CD4-positive, alpha-beta T cell treated with Interleukin-12 subunit alpha and Interleukin-12 subunit beta, for 1 hour (primary cell): Measurements from ENCODE around the gene RWDD1.

Experiments used
- DNase-seq: peaks from one replicate; pipeline ENCODE4 v3.0.0-alpha.2; 2020

Gene RWDD1, protein sequence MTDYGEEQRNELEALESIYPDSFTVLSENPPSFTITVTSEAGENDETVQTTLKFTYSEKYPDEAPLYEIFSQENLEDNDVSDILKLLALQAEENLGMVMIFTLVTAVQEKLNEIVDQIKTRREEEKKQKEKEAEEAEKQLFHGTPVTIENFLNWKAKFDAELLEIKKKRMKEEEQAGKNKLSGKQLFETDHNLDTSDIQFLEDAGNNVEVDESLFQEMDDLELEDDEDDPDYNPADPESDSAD

GRCh38 chr6:116570856-116571682 lies at the start of gene RWDD1:
Gene RWDD1 (plus strand): TSS chr6:116571504. CDS start chr6:116571583, 79 bp downstream.
- peak; percentile 99 for DNase-seq

DNA sequence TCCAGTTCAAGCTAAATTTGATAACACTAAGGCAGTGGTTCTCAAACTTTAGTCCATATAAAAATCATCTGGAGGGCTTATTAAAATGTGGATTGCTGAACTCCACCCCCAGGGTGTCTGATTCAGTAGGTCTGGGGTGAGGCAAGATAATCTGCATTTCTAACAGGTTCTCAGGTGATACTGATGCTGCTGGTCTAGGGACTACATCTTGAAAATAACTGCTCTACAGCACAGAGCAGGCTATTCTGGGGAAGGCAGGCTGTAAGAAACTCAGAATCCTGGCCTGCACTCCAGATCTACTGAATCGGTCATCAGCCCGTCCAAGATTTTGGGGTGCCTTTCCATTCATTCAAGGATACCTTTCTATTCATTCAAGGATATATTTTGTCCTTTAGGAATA lies 48.4 kb upstream of the RWDD1 start:
- DNase-seq: no peak

GRCh38 chr6:116524236-116524635 lies 47.1 kb upstream of the RWDD1 start:
- no peak for DNase-seq

DNA sequence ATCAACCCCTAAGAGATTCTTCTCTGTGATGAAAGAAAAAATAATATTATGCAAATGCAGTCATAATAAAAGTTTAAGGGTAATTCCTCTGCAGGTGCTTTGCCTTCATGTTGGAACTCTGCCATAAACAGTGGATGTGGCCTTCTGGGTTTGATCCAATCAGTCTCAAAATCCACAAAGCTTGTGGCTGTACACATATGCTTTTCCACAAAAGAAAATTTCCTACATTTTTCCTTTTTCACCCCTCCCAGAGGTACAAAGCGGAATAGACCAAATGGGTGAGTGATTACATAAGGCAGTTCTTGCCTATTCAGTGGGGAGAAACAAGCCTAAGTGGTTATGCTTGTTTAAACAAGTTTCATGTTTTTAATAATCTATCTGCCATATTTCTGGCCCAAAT lies 43.2 kb upstream of the RWDD1 start:
- DNase-seq: no peak

DNA sequence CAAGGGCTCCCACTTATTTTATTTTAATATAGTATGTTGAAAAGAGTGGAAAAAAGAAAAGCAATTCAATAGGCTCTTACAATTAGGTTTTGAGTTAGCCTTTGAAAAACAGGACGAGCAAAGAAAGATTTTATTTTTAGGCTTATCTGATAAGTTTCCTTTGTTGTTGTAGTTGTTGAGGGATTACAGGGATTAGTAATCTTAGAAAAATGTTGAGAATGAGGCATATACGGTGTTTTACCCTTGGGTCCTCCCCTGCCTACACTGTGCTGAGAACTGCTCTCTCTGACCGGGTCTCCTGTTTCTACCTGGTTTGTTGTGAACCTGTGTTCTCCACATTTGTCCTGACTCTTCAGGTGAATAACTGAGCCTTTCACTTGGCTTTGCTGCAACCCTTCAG lies 42.5 kb upstream of the RWDD1 start:
- no peak for DNase-seq

GRCh38 chr6:116529466-116530290 lies 41.6 kb upstream of the RWDD1 start:
- DNase-seq: no peak

DNA sequence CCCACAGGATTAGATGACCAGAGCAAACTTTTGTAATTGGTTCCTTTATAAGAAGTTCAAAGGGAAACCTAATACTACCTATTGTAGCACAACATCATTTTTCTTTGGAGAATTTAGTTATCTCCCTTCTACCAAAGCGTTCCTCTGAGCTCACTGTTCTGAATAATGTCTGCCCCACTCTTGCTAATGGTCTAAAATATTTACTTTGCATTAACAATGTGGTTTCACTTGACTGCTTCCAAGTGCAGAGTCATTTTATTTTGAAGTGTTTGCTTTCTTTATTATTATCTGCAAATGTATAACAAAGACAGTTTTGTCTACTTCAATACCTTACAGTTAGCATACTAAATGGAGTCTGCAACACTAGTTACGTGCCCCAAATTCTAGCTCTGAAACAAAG lies 40.9 kb upstream of the RWDD1 start:
- DNase-seq: no peak

GRCh38 chr6:116531675-116532570 lies 39.4 kb upstream of the RWDD1 start:
- DNase-seq: peak; percentile 72

DNA sequence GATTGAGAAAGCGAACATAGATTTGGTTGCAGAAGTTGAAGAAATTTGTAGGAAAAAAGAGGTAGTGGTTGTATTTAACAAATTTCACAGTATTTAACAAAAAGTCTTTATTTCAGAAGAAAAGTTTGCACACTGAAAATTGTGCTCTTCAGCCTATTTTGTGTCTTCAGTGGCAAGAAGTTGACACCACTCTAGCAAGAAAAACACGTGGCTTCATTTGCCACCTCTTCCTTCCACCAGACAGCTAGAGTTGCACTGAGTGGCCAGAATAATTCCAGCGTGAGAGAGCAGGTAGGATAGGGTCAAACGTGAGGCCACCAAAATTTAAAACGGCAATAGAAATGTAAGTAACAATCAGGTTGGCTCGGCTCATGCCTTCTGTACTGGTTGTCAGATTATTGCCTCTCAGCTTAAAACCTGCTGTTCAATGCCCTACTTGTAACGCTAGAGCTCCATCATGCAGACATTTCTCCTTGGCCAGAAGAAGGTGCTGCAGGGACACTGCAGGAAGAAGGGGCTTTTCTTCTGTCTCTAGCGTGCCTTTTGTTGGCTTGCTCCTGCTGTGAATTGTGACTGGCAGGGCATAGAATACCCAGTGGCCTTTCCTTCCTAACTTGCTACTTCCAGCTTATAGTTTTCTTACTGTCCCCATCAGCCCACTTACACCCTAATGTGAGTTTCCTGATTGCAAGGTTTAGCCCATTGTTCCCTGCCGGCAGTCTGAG lies 37.9 kb upstream of the RWDD1 start:
- DNase-seq: no peak

DNA sequence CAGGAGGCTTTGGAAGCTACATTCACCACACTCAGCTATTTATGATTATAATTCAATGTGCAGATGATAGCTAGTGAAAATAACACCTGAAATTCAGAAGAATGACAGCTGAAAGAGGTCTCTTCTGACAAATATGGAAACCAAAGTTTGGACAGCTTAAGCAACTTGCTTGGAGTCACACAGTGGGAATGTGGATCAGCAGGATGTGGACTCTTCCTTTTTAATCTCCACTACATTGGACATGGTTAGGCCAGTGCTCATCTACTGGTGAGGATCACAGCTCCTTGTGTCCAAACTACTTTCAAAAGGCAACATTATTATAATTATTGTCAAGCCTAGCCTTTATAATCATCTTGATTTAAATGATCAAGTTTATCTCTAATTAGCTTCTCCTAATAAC lies 36.2 kb upstream of the RWDD1 start:
- DNase-seq: no peak

DNA sequence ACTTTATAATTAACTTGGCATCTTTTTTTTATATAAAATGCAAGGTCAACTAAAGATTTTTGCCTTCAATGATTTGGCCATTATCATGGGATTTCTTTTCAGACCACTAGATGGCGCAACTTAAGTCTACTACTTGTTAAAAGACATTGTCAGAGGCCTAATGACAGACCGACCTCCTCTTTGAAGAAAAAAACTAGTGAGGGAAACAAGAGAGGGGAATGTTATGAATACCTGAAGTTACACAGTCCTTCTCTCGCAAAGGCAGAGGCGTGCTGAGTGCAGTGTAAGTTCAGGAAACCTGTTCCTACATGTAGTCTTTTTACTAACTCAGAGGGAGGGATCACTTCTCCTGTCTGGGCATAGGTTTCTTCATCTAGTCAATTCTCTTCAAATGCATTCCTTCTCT lies 35.1 kb upstream of the RWDD1 start:
- peak; percentile 64 for DNase-seq

DNA sequence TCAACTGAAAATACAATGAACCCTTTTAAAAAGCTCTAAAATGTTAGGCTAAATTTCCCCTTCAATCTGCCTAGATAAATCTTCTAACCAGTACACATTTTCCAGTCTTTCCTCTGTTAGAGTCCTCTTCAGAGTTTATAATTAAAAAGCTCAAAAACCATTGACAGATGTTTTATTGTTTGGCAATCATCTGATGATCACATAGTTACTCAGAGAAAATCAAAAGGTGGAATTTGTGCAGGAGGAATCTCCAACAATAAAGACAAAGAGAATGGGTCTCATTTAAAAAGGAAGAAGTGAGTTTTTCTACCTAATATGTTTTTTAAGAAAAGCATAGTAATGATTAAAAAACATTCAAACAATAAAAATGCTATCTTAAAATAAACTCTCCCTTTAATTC lies 28.9 kb upstream of the RWDD1 start:
- DNase-seq: no peak

DNA sequence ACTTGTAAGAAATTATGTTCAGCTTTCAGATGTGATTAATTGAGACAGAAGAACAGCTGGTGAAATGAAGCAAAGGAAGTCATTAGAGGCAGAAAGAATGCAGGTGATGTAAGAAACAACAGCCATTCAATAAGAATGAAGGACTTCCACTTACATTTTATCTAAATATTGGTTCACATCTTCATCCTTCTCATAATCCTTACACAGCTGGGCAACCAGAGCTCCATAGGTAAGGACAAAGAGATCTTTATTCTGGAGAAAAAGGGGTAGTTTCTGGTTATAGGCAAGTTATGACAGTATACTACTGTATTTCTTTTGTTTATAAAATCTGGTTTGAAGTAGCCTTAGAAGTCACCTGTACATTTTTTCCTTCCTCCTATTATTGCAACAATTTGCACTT lies 28.2 kb upstream of the RWDD1 start:
- DNase-seq: no peak

- DNase-seq: no peak
These were observed 25.7 kb upstream of the RWDD1 start, which contains the start of gene TRAPPC3L for GRCh38 chr6:116545651-116546050. Gene TRAPPC3L (minus strand): TSS chr6:116545684. CDS start chr6:116545514, 170 bp downstream.

GRCh38 chr6:116547358-116547757 lies 23.9 kb upstream of the RWDD1 start:
- no peak for DNase-seq

DNA sequence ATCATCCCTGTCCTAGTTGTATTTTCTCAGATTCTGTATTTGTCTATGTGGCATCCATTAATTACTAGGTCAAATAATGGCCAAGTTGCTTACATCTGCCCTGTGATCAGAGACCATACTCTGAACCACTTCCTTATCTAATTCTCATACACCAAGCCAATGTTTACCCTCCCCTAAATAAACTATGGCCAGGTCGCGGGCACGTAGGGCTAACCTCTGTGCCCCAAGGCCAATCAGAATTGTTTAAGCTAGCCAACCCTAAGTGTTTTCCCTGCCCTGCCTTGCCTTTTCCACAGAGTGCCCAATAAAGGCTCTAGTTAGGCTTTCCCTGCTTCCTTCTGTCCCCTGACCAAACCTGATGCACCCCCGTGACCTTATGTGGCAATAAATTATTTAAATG lies 20.5 kb upstream of the RWDD1 start:
- DNase-seq: no peak

DNA sequence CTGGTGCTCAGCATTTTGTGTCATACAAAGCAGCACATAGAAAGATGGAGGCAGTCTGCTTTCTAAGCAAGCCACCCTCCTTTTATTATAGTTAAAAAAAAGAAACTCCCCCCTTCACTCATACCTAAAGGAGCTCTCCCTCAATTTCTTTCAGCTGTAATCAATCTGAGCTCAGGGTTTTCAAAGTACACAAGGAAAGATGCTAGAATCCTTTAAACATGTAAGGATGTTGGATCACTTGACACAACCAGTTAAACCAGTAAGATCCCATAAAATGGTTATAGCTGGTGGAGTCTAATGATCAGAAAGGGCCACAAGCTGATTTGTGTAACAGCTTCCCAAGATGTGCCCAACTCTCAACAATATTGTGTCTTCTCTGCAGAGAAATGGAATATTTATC lies 17.9 kb upstream of the RWDD1 start, which contains the start of gene CALHM4:
CALHM4 (plus strand) TSS at position 301 of the 400 bp plus-strand sequence; CDS start at position 344, 43 bp downstream.
- no peak for DNase-seq

DNA sequence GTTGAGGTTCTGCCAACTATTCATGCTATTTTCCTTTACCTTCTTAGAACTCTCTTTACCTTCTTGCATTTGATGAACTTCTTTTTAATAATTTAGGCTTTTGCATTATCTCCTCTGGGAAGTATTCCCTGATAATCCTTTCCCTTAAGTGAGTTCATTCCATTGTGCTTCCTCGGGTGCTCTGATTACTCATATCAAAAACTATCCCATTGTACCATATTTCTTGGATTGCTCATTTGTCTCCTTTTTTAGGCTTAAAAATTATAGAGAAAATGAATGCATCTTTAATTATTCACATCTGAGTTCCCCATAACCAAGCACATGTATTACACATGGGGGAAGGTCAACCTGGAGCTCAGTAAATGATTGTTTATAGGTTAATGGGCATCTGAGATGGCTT lies 15.2 kb upstream of the RWDD1 start:
- no peak for DNase-seq

DNA sequence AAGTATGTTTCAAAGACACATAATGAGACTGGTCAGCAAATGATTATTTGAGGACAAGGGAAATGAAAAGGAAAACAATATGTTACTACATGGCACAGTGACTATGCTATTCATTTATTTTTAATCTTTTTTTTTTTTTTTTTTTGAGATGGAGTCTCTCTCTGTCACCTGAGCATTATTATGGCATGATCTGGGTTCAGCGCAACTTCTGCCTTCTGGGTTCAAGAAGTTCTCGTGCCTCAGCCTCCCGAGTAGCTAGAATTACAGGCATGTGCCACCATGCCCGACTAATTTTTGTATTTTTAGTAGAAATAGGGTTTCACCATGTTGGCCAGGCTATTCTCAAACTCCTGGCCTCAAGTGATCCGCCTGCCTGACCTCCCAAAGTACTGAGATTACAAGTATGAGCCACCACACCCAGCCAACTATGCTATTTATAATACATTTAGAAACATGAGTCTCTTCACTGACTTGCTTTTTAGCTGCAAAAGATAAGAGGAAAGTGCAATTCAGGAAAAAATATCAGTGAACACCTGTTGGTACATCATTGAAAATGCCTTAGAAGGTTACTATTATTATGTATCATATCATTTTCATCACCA lies 14.4 kb upstream of the RWDD1 start:
- no peak for DNase-seq

GRCh38 chr6:116557893-116558292 lies 13.4 kb upstream of the RWDD1 start:
- no peak for DNase-seq

GRCh38 chr6:116560130-116560529 lies 11.2 kb upstream of the RWDD1 start:
- DNase-seq: no peak
